Measurements from ENCODE around the gene UBE2U.
"Not testable (repeated sequence)": the region's sequence is repeated elsewhere in the genome, so short reads cannot be mapped to it uniquely, and the experiment has no call there.

UBE2U gene

GRCh38 chr1:64194168-64195080, 9.0 kb upstream of the UBE2U start:
- DNase-seq (ENCODE audit: low spot score) = peak; percentile 2

DNA sequence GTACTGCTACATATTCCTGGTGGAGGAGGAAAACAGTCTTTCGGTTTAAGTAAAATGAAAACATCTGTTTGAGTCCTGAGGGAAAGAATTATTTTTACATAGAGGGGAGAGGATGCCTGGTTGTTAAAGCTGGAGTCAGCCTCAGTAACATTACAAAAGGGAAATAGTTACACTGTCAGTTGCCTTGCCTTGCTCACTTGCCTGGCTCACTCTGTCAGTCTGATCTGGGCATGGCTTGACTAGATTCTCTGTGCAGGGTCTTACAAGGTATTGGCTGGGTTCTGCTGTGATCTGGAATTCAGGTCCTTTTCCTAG, 8.4 kb upstream of the UBE2U start:
- no peak for DNase-seq (ENCODE audit: low spot score)

GRCh38 chr1:64196074-64196870, 7.2 kb upstream of the UBE2U start:
- DNase-seq (ENCODE audit: low spot score) = peak; percentile 3

DNA sequence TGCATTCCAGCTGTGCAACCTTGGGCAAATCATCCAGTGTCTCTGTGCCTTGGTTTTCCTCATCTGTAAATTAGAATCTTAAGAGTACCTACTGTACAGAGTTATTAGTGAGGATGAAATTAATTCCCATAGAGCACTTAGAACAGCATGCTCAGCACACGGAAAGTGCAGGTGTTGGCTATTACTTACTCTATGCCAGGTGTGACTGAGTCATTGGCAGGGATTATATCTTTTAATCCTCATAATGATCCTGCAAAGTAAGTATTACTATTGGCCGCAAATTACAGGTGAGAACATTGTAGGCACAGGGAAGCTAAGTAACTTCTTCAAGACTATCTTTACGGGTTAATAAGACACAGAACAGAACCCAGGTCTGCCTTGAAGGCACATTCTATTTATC, 6.3 kb upstream of the UBE2U start:
- no peak for DNase-seq (ENCODE audit: low spot score)

DNA sequence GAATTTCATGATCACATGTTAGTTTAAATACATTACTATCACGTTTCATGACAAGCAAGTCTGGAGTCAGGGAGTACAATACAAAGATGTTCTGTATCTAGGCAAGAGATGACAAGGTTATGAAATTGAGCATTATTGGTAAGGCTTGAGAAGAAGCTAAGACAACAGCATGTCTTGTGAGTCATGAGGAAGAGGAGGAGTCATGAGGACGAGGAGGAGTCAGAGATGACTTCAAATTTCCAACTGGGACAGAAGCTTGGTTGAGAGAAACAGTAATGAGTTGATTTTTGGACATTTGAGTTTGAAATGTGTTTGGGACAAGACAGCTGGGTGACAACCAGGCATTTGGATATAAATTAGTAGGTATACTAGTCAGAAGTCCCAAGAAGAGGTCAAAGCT, 4.3 kb upstream of the UBE2U start:
- DNase-seq (ENCODE audit: low spot score) = no peak

DNA sequence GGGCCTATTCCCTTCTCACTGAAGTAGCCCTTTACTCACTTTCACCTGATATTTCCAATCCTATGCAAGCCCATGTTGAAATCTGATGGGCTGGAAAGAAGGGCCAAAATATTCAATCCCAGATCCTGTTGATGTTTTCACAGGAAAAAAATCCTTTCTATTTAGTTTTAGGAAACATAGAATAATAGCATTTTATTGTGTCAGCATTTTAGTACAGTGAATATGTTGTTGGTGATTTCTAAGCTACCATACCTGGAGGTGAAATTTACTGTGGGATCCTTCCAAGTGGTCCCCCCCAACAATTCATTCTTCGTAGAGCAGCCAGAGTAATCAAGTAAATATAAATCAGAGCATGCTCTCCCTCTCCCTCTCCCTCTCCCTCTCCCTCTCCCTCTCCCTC, 3.4 kb upstream of the UBE2U start:
- DNase-seq (ENCODE audit: low spot score) = no peak

- no peak for DNase-seq (ENCODE audit: low spot score)
Measured at GRCh38 chr1:64209221-64209620, 5.8 kb downstream of the UBE2U start.

GRCh38 chr1:64212031-64212430, 8.6 kb downstream of the UBE2U start:
- DNase-seq (ENCODE audit: low spot score) = no peak

DNA sequence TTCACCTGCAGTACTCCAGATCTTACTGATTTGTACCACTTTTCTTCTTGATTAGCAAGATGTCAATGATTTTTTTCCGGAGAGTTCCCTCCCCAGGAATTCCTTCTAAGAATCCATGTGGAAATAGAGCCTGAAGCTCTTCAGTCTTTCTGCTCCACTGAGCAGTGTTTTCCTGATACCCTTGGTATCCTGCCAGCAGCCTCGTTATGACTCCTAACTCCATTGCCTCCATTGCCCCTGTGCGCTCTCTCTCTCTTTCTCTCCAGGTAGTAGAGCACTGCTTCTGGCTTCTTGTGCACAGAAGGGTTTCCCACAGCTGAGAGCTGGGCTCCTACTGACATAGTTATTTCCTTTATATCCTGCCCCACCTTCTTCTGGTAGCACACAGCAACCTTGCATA, 12.2 kb downstream of the UBE2U start:
- no peak for DNase-seq (ENCODE audit: low spot score)

GRCh38 chr1:64220241-64220640, 16.8 kb downstream of the UBE2U start:
- no peak for DNase-seq (ENCODE audit: low spot score)

DNA sequence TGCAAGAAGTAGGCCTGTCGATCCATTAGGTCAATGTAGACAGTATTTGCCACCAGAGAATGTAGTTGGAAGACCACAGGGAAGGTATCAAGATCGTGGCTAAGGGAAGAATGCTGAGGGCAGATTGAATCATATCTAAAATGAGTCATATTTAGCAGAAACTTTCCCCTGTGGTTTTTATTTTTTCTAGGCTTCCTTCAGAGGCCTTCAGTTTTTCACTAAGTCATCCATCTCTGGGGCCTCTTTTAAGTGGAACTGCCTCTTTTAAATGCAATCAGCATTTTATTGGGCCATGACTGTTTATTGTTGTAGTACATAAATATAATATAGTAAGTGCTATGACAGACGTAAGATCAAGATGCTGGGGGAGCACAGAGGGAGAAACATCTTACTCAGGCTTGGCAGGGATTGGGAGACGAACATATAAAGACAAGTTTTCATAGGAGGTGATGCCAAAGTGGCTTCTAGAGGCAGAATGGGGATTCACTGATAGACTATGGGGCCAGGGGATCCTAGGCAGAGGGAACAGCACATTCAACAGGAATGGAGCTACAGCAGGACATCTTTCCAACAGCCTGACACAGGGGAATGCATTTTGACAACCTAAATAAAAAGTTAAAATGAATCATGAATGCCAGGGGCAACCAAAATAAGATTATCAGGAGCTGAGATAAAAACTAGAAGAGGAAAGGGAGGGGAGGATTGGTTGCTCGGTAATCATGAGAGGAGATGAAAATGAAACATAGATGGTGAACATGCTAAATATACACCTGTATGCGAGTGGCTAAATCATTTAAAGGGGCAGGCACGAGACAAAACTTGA, 20.1 kb downstream of the UBE2U start:
- no peak for DNase-seq (ENCODE audit: low spot score)

DNA sequence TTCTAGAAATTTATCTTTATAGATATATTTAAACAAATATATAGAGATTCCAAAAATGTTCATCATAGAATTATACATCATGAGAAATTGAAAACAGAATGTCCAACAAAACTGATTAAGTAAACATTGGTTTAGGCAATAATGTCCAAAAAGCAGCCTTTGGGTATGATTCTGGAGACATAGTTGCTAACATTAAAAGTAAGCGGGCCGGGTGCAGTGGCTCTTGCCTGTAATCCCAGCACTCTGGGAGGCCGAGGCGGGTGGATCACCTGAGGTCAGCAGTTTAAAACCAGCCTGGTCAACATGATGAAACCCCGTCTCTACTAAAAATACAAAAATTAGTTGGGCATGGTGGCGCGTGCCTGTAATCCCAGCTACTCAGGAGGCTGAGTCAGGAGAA, 20.8 kb downstream of the UBE2U start:
- not testable (repeated sequence) for DNase-seq (ENCODE audit: low spot score)

GRCh38 chr1:64228167-64228957, 24.9 kb downstream of the UBE2U start:
- no peak for DNase-seq (ENCODE audit: low spot score)

DNA sequence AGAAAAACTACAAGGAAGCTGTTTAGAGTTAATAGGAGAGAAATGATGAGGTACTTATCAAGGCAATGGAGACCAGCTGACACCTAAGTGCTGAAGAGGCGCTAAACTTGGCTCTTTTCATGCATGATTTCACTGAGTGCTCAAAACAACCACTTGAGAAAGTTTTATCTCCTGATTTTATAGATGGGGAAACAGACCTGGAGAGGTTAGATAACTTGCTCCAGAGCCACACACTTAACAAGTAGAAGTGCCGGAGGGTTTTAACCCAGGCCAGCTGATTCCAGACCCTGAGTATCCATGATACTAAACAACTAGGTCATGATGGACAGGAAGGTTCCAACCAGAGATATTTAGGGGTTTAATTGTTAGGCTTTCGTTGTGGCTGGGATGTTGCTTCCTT, 25.9 kb downstream of the UBE2U start:
- DNase-seq (ENCODE audit: low spot score) = no peak

- DNase-seq (ENCODE audit: low spot score) = no peak
Measured at GRCh38 chr1:64231153-64231552, 27.7 kb downstream of the UBE2U start.

DNA sequence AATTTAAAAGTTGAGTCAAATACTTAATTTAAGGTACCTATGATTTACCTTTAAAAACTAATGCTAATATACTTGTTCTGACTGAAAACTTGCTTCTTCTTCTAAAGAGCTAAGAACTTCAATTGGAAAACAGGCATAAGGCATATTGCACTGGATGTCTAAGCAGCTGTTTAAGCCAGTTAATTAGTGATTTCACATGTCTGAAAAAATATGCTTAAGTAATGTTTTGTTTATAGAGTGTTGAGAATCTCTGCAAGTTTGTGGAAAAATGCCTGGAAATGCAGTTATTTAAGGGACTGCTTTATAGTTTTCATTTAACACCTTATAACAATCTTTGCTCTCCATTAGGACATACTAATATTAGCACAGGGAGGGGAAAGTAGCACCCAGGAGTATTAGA, 28.2 kb downstream of the UBE2U start:
- DNase-seq (ENCODE audit: low spot score) = no peak

DNA sequence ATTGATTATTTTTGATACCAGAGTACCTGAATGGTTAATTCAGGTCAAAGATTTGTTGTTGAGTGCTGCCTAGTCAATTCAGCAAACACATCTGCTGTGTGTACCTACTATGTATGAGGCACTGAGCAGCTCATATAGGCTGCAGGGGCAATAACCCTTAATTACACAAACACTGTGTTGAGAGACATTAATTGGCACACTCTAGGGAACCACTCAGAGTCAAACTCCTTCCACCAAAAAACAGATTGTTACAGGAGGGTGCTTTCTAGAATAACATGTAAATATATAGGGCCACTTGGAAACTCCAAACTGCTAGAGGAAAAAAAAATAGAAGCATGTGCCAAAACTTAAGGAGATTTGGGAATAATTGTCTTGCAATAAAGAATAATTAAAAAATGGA, 31.3 kb downstream of the UBE2U start:
- no peak for DNase-seq (ENCODE audit: low spot score)

- DNase-seq (ENCODE audit: low spot score) = no peak
Measured at GRCh38 chr1:64235181-64235580, 31.8 kb downstream of the UBE2U start.

- no peak for DNase-seq (ENCODE audit: low spot score)
Measured at GRCh38 chr1:64235910-64236309, 32.5 kb downstream of the UBE2U start.

GRCh38 chr1:64236541-64236954, 33.1 kb downstream of the UBE2U start:
- no peak for DNase-seq (ENCODE audit: low spot score)

DNA sequence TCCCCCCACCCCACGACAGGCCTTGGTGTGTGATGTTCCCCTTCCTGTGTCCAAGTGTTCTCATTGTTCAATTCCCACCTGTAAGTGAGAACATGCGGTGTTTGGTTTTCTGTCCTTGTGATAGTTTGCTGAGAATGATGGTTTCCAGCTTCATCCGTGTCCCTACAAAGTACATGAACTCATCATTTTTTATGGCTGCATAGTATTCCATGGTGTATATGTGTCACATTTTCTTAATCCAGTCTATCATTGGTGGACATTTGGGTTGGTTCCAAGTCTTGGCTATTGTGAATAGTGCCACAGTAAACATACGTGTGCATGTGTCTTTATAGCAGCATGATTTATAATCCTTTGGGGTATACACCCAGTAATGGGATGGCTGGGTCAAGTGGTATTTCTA, 36.1 kb downstream of the UBE2U start:
- DNase-seq (ENCODE audit: low spot score) = not testable (repeated sequence)

GRCh38 chr1:64240206-64240605, 36.8 kb downstream of the UBE2U start:
- no peak for DNase-seq (ENCODE audit: low spot score)
